ENCODE measurements around the gene KCTD7.
"Not testable (repeated sequence)": the region's sequence is repeated elsewhere in the genome, so short reads cannot be mapped to it uniquely, and the experiment has no call there.

Gene KCTD7

GRCh38 chr7:66615699-66616098 lies 13.0 kb upstream of the KCTD7 start:
- DNase-seq (ENCODE audit: low read depth in 2 of 3, low spot score in 1 of 3): no peak

GRCh38 chr7:66617295-66617694 lies 11.4 kb upstream of the KCTD7 start:
- no peak for DNase-seq (ENCODE audit: low read depth in 2 of 3, low spot score in 1 of 3)

GRCh38 chr7:66619341-66619948 lies 9.2 kb upstream of the KCTD7 start:
- DNase-seq (ENCODE audit: low read depth in 2 of 3, low spot score in 1 of 3): not testable (repeated sequence)

DNA sequence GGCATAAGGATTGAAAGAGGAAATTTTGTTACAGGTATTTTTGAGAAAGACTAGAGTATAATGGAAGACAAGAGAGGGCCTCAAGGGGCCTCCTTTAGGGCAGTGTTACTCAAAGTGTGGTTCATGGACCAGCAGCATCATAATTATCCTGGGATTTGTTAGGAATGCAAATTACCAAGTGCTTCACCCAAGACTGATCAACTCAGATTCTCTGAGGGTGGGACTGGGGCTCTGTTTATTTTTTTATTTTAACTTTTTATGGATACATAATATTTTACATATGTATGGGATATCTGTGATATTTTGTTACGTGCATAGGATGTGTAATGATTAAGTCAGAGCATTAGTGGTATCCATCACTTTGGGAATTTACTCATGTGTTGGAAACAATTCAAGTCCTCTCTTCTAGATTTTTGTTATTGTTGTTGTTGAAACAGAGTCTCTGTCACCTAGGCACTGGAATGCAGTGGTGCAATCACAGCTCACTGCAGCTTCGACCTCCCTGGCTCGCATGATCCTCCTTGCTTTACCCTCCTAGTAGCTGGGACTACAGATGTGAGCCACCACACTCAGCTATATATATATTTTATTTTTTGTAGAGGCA lies 2.2 kb upstream of the KCTD7 start:
- no peak for DNase-seq (ENCODE audit: low read depth in 2 of 3, low spot score in 1 of 3)

DNA sequence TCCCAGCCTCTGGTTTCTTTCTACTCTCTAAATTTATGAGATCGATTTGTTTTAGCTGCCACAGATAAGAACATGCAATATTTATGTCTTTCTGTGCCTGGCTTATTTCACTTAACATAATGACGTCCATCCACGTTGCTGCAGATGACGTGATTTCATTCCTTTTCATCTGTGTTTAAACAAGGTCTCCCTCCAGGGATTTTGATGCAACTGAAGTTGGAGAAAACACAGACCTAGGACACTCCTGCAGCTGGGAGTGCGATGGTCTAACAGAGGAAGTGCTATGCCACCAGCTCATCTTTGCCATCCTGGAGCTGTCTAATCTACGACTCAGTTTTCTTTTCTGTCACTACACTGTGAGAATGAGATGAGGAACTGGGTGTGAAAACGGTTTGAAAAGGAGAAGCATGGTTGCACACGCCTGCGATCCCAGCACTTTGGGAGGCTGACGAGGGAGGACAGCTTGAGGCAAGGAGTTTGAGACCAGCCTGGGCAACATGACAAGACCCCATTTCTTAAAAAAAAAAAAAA lies 1.5 kb upstream of the KCTD7 start:
- no peak for DNase-seq (ENCODE audit: low read depth in 2 of 3, low spot score in 1 of 3)

GRCh38 chr7:66627881-66628360 lies 760 bp upstream of the KCTD7 start:
- no peak for DNase-seq (ENCODE audit: low read depth in 2 of 3, low spot score in 1 of 3)

DNA sequence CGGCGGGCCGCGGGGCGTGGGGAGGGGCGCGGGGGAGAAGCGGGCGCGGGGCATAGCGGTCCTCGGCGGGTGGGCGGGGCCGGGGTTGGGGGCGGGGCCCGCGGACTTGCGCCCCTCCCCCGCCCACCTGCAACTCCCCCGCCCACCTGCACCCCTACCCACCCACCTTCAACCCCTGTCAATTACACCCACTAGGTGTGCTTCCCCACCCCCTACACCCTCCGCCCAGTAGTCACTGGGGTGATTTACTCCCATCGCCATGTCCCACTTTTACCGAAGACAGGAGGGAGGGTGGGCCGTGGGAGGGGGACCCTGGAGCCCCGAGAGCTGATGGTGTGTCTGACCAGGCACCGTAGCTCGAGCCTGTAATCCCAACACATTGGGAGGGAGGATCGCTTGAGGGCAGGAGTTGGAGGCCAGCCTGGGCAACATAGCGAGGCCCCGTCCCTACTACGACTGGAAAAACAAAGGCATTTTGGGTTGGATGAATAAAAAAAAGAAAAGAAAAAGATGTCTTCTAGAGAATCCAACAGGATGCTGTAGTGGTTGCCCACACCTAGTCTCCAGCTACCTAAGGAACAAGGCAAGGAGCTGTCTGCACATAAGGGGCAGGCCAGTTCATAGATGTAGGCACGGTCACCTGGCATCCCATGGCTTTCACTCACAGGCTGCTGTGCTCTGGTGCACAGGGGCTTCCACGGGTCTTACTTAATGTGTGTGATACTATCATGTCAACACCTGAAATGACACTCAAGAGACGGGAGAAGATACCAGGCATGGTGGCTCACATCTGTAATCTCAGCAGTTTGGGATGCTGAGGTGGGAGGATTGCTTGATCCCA lies 761 bp downstream of the KCTD7 start:
- DNase-seq (ENCODE audit: low read depth in 2 of 3, low spot score in 1 of 3): no peak

DNA sequence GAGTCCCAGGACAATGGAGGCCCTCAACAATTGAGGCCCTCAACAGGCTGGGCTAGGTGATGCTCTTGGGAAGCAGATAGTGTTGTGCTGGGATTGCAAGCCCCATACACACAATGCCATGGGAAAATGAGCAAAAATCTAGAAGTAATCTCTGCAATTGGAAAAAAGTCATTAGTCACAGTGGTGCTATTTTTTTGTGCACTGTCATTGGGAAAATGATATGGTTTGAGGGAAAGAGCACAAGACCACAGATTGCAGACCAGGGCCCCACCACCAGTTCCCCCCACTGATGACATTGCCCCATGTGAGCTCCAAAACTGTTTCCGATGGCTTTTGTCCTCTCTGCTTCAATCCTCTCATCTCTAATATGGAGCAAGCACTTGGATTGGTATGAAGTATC lies 1.9 kb downstream of the KCTD7 start:
- DNase-seq (ENCODE audit: low read depth in 2 of 3, low spot score in 1 of 3): no peak

DNA sequence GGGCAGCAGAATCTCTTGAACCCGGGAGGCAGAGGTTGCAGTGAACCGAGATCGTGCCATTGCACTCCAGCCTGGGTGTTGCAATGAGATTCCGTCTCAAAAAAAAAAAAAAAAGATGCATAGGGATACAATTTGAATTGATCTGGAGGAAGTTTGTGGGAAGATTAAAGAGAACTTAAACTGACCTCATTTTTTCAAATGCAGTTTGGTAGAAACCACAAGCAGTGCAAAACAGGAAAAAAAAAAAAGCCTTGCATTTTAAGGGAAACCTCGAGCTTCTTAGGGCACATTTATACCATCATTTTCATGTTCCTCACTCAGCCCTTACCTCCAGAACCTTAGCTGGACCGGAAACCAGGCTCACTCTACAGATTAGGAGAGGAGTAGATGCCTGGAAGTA lies 2.8 kb downstream of the KCTD7 start:
- DNase-seq (ENCODE audit: low read depth in 2 of 3, low spot score in 1 of 3): peak in 1 of 3 donors; percentile 19

- no peak for DNase-seq (ENCODE audit: low read depth in 2 of 3, low spot score in 1 of 3)
These were observed 6.1 kb downstream of the KCTD7 start for GRCh38 chr7:66634816-66635215.

GRCh38 chr7:66635322-66635981 lies 6.8 kb downstream of the KCTD7 start:
- not testable (repeated sequence) for DNase-seq (ENCODE audit: low read depth in 2 of 3, low spot score in 1 of 3)

GRCh38 chr7:66635982-66636546 lies 7.4 kb downstream of the KCTD7 start:
- peak in 1 of 3 donors; percentile 40 for DNase-seq (ENCODE audit: low read depth in 2 of 3, low spot score in 1 of 3)

- no peak for DNase-seq (ENCODE audit: low read depth in 2 of 3, low spot score in 1 of 3)
These were observed 9.8 kb downstream of the KCTD7 start for GRCh38 chr7:66638309-66639099.

- DNase-seq (ENCODE audit: low read depth in 2 of 3, low spot score in 1 of 3): no peak
These were observed 11.1 kb downstream of the KCTD7 start for GRCh38 chr7:66639773-66640172.

DNA sequence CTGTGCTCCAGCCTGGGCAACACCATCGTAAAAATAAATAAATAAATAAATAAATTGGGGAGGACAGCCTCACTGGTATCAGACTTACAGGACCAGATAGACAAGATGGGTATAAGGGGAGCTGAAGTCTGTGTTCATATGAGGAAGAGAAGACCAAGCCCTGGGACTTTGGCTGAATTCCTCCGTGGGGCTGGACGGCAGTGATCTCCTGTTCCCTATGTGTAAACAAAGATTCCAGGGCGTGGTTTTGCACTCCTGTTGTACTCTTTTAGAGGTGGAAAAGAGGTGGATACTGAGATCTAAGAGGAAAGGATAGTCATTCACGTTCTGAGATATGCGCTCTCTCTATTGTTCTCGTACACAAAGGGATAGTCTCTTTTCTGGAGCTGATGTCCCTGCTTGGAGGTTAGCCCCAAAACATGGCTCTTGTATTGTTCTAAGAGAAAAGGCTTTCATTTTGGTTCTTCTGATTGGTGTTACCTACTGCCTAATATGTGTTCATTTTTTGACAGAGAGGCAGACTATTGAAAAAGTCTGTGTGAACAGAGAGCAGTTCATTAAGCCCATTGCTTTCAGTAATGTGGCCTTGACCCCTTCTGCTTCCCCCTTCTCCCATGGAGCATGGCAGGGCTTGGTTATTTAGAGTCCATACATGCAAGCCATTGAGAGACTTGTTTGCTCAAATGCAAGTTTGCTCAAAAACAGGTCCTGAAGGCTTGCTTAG lies 12.3 kb downstream of the KCTD7 start:
- no peak for DNase-seq (ENCODE audit: low read depth in 2 of 3, low spot score in 1 of 3)

GRCh38 chr7:66641526-66641871 lies 12.8 kb downstream of the KCTD7 start:
- no peak for DNase-seq (ENCODE audit: low read depth in 2 of 3, low spot score in 1 of 3)

DNA sequence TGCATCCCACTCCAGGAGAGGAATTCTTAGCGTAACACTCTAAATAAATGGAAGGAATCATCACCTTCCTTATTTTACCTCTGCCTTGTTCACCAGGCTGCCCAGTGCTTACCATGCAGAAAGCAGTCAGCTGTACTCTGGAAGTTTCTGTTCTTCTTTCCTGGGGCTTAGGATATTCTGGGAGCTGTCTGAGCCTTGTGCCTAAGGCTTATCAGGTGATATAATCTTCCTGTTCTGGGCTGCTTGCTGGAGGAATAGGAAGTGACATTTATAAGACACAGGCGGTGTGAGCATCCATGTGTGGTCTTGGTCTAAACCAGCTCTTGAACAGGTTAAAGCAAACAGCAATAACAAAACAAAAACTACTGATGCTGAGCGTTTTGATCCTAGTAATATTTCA lies 13.5 kb downstream of the KCTD7 start:
- no peak for DNase-seq (ENCODE audit: low read depth in 2 of 3, low spot score in 1 of 3)

DNA sequence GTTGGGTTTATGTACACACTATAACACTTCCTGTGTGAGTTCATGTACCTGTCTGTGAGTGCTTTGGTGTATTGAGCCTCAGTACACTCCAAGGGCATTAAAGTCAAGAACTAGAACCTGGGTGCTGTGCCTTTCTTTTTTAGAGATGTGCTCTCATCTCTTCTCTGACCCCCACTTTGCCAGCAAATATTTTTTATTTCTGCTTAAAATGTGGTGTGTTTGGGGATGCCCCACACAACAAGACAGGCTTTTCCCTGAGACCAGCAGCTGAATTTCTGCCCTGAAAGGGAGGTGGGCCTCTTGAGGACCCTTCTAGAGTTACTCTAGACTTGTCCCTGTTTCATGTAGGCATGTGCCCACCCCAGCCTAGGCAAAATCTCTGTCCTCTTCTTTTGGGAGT lies 14.3 kb downstream of the KCTD7 start:
- DNase-seq (ENCODE audit: low read depth in 2 of 3, low spot score in 1 of 3): no peak

GRCh38 chr7:66643395-66643794 lies 14.7 kb downstream of the KCTD7 start:
- no peak for DNase-seq (ENCODE audit: low read depth in 2 of 3, low spot score in 1 of 3)

DNA sequence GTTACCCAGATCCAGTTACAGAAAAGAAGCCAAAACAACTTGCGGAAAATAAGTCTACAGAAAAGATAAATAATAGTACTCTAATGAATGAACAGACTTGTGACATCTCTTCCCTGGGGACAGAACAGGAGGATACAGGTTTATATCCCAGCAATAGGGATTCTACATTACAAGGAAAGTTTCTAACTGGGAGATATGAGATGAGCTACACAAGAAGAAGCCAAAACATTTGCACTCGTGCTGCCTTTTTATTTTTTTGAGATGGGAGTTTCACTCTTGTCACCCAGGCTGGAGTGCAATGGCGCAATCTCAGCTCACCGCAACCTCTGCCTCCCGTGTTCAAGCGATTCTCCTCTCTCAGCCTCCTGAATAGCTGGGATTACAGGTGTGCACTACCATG lies 22.3 kb downstream of the KCTD7 start:
- DNase-seq (ENCODE audit: low read depth in 2 of 3, low spot score in 1 of 3): not testable (repeated sequence)
